ENCODE measurements around the gene KREMEN2.
A peak's percentile ranks its signal among the peaks of the same experiment; 100 is the strongest.
"Not testable (repeated sequence)": the region's sequence is repeated elsewhere in the genome, so short reads cannot be mapped to it uniquely, and the experiment has no call there.

Gene KREMEN2, protein sequence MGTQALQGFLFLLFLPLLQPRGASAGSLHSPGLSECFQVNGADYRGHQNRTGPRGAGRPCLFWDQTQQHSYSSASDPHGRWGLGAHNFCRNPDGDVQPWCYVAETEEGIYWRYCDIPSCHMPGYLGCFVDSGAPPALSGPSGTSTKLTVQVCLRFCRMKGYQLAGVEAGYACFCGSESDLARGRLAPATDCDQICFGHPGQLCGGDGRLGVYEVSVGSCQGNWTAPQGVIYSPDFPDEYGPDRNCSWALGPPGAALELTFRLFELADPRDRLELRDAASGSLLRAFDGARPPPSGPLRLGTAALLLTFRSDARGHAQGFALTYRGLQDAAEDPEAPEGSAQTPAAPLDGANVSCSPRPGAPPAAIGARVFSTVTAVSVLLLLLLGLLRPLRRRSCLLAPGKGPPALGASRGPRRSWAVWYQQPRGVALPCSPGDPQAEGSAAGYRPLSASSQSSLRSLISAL

DNA sequence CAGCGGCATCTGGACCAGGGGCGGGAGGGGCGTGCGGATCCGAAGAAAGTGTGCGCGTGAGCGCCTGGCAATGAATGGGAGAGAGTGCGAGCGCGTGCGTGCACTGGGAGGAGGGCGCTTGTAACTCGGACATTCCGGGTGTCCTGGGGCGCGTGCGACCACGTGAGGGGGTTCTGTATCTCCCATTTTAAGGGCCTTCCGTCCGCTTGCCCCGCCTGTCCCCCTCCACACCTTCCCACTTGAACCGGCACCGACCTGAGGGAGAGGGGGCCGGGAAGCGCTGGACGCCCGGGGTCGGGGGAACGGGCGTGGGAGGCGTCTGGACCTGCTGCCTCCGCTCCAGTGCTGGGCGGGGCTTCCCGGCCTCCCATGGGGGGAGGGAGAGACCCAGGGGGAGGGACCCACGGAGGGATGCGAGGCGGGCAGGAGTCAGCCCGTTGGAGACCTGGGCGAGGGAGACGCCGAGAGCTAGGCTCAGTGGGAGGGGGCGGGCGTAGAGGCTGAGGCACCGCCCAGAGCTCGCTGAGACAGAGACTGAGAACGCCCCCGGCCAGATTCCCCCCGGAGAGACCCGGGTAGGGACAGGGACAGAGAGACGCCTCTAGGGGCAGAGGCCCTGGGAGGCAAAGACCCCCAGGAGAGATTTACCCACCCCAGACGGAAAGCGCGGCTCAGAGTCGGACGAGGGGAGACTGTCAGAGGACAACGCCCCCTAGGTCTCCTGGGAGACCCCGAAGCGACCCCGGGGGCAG, at the start of gene KREMEN2:
Gene KREMEN2 (plus strand): TSS at position 553 of the 752 bp plus-strand sequence. CDS start 246 bp downstream, outside the sequence.
- DNase-seq (ENCODE audit: low spot score) = no peak

DNA sequence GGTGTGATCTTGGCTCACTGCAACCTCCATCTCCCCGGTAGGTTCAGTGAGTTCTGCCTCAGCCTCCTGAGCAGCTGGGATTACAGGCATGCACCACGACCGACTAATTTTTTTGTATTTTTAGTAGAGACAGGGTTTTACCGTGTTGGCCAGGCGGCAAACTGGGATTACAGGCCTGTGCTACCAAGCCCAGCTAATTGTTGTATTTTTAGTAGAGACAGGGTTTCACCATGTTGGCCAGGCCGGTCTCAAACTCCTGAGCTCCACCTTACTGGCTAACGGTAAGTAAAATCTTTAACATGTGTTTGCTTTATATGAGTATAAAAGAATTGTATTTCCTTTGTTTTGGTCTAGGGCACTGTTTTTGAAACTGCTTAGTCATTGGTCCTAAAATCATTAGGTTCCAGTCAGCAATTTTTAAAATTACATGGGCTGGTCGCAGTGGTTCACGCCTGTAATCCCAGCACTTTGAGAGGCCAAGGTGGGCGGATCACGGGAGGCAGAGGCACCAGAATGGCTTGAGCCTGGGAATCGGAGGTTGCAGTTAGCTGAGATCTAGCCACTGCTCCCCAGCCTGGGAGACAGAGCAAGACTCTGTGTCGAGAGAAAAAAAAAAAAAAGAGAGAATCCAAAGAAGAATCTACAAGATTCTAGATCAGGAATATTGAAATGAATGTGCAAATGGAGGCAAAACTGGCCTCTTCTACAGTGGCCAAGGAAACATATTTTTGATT, 48.7 kb upstream of the KREMEN2 start:
- DNase-seq (ENCODE audit: low spot score) = no peak

DNA sequence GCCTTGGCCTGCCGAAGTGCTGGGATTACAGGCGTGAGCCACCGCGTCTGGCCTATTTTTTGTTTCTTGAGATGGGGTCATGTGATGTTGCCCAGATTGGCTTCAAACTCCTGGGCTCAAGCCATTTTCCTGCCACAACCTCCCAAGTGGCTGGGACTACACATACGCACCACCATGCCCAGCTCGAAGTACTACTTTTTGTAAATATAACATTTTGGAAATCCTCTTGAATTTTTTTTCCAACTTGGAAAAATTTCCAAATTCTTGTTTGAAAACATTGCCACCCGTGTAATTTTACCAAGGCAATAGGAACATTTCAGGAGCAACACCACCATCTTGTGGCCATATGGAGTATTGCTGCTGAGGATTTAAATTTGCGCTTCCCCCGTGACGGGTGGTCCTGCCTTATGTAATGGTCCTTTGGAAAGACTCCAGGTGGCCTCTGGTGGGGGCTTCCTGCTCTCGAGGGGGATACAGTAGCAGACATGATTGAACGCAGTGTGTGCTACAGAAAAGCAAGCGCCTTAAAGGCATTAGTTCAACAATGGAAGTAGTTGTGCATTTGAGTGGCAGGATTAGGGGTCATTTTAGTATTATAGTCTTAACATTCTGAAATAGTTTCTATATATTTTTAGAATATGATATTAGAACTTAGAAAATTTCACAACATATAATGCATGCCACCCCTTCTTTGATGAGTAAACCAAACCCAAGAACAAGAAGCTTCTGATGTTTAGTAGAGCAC, 44.4 kb upstream of the KREMEN2 start:
- DNase-seq (ENCODE audit: low spot score) = peak; percentile 84

DNA sequence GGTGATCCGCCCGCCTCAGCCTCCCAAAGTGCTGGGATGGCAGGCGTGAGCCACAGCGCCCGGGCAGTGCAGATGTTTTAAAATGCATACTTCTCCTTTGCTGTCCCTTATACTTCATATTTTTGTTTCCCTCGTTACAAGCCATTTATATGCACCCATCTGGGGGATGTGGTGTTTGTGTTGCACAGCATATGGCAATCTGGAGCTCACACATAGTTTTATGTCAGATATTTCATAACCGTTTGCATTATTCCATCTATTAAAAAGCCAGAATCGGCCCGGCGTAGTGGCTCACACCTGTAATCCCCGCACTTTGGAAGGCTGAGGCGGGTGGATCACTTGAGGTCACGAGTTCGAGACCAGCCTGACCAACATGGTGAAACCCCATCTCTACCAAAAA, 40.6 kb upstream of the KREMEN2 start:
- DNase-seq (ENCODE audit: low spot score) = no peak

DNA sequence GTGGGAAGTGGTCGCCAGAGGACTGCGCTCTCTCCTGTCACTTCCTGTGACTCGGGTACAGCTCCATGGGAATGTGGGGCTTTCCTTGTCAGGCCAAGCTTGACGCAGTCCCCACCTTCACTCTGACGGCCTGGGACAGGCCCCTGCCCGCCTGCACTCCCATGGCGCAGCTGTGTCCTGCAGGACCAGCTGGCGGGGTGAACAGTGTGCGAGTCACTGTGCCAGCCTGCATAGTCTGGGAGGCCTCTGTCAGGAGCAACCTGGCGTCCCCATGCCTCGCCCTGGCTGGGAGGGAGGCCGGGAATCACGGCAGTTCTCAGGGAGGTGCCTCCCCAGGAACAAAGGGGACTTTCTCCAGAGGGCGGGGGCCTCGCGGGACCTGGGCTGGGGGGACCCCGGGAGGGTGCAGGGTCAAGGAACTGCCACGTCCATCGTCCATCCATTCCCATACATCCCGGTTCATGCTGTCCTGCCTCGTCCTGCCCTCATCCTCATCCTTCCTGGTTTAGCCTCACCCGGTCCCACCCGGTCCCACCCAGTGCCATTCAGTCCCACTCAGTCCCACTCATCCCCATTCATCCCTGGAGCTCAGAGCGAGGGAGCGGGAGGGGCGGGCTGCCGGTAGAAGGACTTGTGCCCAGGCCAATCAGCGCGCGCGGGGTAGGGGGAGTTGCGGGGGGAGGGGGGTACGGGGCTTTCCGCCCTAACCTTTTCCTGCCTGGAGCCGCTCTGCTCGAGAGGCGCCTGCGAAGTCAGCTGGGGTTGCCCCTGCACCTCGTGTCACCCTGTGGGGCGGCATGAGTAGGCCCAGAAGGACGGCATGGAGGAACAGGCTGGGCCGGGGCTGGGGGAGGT, 38.9 kb upstream of the KREMEN2 start:
- peak; percentile 40 for DNase-seq (ENCODE audit: low spot score)

DNA sequence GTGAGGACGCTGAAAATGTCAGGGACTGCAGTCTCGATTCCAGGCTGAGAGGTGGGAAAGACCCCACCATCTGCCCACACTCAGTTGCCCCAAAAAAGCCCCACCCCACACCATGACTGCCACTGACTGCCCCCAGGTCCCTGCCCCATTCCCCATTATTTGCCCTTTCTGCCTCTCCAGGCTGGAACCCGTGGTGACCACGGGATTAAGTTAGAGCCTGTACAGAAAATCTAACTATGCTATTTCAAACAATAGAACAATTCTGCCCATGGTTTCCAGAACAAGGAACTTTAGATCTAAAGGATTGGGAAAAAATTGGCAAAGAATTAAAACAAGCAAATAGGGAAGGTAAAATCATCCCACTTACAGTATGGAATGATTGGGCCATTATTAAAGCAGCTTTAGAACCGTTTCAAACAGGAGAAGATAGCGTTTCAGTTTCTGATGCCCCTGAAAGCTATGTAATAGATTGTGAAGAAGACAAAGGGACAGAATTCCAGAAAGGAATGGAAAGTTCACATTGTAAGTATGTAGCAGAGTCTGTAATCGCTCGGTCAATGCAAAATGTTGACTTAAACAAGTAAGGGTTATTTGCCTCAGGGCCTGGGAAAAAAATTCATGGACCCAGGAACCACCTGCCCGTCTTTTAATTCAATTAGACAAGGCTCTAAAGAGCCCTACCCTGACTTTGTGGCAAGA, 38.0 kb upstream of the KREMEN2 start:
- DNase-seq (ENCODE audit: low spot score) = peak; percentile 63

DNA sequence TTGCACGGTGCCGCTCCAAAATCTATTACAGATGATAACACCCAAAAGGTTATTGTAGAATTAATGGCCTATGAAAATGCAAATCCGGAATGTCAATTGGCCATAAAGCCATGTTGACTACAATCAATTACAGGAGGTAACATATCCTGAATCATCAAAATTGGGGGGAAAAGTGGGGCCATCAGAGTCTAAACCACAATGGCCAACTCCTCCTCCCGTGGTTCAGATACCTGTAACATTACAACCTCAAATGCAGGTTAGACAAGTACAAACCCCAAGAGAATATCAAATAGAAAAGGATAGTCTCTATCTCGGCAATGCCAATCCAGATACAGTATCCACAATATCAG, 37.5 kb upstream of the KREMEN2 start:
- no peak for DNase-seq (ENCODE audit: low spot score)

DNA sequence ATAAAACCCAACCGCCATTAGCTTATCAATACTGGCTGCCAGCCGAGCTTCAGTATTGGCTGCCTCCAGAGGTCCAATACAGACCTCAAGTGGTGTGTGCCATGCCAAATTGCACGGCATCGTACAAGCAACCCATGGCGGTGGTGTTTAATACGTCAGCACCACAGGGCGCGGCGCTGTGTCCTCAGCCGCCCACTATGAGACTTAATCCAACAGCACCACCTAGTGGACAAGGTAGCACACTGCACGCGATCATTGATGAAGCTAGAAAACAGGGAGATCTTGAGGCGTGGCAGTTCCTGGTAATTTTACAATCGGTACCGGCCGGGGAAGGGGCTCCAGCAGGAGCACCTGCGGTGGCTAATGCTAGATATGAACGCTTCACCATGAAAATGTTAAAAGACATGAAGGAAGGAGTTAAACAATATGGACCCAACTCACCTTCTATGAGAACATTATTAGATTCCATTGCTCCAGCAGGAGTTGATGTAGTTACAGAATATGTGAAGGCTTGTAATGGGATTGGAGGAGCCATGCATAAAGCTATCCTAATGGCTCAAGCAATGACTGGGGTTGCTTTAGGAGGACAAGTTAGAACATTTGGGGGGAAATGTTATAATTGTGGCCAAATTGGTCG, 36.9 kb upstream of the KREMEN2 start:
- DNase-seq (ENCODE audit: low spot score) = peak; percentile 91

DNA sequence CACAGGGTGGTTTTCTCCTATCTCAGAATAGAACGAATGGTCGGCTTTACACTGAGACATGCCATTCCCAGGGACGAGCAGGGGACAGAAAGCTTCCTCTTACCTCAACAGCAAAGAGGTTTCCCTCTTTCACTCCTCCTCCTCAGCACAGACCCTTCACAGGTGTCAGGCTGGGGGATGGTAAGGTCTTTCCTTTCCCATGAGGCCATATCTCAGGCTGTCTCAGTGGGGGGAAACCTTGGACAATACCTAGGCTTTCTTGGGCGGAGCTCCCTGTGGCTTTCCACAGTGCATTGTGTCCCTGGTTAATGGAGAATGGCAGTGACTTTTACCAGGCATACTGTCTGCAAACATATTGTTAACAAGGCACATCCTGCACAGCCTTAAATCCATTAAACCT, 35.9 kb upstream of the KREMEN2 start:
- not testable (repeated sequence) for DNase-seq (ENCODE audit: low spot score)

DNA sequence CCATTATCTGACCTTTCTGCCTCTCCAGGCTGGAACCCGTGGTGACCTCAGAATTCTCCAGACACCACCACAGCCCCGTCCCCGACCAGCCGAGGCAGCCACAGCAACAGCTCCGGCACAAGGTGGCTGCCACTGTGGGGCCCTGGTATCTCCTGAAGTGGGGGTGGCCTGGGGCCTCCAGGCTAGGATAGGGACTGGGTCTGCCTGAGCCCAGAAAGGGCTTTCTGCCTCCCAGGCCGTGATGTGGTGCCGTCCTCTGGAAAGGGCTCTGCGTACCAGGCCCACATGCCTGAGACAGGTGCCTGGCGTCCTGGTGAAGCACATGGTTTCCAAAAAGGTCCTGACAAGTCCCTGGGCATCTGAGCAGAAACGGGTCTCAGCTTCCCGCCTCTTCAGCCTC, 35.3 kb upstream of the KREMEN2 start:
- no peak for DNase-seq (ENCODE audit: low spot score)

DNA sequence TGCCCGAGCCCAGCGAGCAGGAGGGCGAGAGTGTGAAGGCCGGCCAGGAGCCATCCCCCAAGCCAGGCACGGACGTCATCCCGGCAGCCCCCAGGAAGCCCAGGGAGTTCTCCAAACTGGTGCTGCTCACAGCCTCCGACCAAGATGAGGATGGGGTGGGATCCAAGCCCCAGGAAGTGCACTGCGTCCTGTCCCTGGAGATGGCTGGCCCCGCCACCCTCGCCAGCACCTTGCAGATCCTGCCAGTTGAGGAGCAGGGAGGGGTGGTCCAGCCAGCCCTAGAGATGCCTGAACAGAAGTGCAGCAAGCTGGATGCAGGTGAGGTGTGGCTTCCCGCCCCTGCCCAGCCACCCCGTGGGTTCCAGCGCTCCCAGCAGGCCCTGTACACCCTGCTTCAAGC, 34.4 kb upstream of the KREMEN2 start:
- no peak for DNase-seq (ENCODE audit: low spot score)

DNA sequence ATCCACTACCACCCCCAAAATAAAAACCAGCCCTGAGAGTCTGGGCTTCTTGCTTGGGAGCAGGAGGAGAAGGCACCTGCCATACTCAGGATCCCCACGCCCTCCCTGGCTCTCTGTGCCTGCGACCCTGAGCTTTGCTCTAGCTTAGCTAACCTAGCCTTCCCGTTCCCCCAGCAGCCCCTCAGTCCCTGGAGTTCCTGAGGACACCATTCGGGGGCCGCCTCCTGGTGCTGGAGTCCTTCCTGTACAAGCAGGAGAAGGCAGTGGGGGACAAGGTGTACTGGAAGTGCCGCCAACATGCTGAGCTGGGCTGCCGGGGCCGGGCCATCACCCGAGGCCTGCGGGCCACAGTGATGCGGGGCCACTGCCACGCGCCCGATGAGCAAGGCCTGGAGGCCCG, 33.8 kb upstream of the KREMEN2 start:
- DNase-seq (ENCODE audit: low spot score) = no peak

DNA sequence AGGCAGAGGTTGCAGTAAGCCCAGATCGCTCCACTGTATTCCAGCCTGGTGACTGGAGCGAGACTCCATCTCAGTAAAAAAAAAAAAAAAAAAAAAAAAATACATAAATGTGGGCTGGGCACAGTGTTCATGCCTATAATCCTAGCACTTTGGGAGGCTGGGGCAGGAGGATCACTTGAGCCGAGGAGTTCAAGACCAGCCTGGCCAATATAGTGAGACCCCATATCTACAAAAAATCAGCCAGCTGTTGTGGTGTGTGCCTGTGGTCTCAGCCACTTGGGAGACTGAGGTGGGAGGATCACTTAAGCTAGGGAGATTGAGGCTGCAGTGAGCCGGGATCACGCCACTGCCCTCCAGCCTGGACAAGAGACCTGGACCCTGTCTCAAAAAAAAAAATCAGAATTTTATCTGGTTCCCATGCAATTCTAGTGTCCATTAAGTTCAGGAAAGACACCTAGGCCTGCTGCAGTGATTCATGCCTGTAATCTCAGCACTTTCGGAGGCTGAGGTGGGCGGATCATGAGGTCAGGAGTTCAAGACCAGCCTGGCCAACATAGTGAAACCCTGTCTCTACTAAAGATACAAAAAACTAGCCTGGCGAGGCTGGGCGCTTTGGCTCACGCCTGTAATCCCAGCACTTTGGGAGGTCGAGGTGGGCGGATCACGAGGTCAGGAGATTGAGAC, 32.7 kb upstream of the KREMEN2 start:
- not testable (repeated sequence) for DNase-seq (ENCODE audit: low spot score)

DNA sequence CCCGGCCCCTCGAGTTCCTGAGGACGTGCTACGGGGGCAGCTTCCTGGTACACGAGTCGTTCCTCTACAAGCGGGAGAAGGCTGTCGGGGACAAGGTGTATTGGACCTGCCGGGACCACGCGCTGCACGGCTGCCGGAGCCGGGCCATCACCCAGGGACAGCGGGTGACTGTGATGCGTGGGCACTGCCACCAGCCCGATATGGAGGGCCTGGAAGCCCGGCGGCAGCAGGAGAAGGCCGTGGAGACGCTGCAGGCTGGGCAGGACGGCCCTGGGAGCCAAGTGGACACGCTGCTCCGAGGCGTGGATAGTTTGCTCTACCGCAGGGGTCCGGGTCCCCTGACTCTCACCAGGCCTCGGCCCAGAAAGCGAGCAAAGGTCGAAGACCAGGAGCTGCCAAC, 30.9 kb upstream of the KREMEN2 start:
- no peak for DNase-seq (ENCODE audit: low spot score)

DNA sequence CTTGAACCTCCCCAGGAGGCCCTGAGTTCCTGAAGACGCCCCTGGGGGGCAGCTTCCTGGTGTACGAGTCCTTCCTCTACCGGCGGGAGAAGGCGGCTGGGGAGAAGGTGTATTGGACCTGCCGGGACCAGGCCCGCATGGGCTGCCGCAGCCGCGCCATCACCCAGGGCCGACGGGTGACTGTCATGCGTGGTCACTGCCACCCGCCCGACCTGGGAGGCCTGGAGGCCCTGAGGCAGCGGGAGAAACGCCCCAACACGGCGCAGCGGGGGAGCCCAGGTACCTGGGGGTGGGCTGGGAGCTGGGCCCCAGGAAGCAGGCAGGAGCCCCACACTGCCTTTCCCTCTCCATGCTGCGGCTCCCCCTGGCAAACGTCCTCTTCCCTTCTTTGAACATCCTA, 30.4 kb upstream of the KREMEN2 start:
- DNase-seq (ENCODE audit: low spot score) = no peak

DNA sequence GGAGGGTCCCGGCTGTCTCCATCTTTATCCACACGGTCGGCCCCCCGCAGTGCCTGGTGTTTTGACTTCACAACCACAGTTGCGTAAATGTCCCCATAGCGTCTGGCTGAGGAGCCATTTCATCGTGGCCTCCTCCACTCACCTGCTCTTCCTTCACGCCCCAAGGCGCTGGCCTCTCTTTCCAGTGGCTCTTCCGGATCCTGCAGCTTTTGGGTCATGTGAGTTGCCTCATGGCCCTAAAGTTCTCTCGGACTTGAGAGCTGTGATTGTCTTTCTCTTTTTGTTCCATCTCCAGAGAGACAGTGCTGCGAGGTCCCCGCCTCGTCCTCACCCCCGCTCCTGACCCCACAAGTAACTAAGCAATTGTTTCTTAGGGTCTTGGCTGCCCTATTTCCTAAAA, 29.6 kb upstream of the KREMEN2 start:
- no peak for DNase-seq (ENCODE audit: low spot score)

DNA sequence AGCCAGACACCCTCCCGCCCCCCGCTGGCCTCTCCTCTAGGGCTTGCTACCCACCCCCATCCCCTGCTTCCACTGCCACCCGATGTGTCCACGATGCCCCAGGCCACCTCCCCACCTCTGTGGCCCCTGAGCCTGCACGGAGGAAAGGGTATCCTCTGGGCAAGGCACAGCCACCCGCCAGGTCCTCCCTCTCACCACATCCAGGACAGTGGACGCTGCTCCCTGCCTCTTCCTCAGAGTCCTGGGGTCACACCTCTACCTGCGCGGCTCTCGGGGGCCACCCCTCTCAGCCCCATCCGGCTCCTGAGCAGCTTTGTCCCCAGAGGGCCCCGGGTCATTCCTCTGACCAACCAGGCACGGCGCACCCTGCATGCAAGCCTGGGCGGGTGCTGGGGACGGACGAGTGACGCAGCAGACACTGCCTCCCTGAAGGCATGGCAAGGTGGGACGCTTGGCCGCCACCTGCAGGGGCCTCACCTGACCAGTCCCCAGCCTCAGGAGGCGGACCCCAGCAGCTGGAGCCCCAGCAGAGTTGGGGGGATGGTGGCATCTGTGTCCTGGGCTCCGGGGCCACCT, 27.6 kb upstream of the KREMEN2 start:
- DNase-seq (ENCODE audit: low spot score) = no peak

DNA sequence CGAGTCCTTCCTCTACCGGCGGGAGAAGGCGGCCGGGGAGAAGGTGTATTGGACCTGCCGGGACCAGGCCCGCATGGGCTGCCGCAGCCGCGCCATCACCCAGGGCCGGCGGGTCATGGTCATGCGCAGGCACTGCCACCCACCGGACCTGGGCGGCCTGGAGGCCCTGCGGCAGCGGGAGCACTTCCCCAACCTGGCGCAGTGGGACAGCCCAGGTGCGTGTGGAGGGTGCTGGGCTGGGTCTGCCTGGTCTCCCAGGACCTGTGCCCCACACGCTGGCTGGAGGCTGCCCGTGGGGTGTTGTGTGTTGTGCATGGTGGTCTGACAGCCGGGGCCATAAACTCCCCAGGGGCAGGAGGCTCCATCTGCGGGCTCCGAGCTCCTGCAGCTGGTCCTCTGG, 26.9 kb upstream of the KREMEN2 start:
- no peak for DNase-seq (ENCODE audit: low spot score)

DNA sequence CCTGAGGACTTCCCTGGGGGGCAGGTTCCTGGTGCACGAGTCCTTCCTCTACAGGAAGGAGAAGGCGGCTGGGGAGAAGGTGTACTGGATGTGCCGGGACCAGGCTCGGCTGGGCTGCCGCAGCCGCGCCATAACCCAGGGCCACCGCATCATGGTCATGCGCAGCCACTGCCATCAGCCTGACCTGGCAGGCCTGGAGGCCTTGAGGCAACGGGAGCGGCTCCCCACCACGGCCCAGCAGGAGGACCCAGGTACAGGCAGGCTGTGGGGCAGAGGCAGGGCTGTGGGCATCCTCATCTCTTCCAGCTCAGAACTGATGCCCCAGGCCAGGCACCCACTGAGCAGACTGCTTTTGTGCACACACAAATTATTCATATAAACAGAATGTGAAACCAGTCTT, 25.9 kb upstream of the KREMEN2 start:
- DNase-seq (ENCODE audit: low spot score) = no peak

All from pons (tissue), 1 donor.